CD14-positive monocyte (primary cell): ENCODE measurements around the gene FCHO2. TPM values are rescaled to one million over a fixed set of nuclear protein-coding genes. Genes with fewer than 3 reads are reported as not detected.

ENCODE experiments used
- DNase-seq, 3 donors: peaks; one replicate each; pipeline ENCODE4 v3.0.0-alpha.2; 2011 to 2022
- H2AFZ ChIP-seq: 2 replicates; pipeline ENCODE4 v1.6.0; 2012; ENCODE audit warnings: mild to moderate bottlenecking, low read depth, low read length, inconsistent platforms; ENCODE audit not compliant: insufficient read depth, poor library complexity, severe bottlenecking
- H3K27ac ChIP-seq, 2 donors: 1 replicate in 1 of 2; 2 replicates in 1 of 2; pipeline ENCODE4 v1.5.1; 2012 to 2013; ENCODE audit warnings: low read length in 2 of 2, control low read depth in 1 of 2, inconsistent platforms in 1 of 2, low read depth in 1 of 2, mild to moderate bottlenecking in 1 of 2
- H3K27me3 ChIP-seq, 2 donors: one replicate each; pipeline versions ENCODE4 v1.6.0 to v1.6.1; 2011 to 2013; ENCODE audit warnings: low read length in 2 of 2; ENCODE audit not compliant: control insufficient read depth in 2 of 2, insufficient read depth in 2 of 2
- H3K36me3 ChIP-seq, 2 donors: replicated peaks in 1 of 2; 1 replicate in 1 of 2; 2 replicates in 1 of 2; pipeline versions ENCODE4 v1.5.1 to v1.6.1; 2012 to 2013; ENCODE audit warnings: low read length in 2 of 2, control low read depth in 1 of 2, inconsistent platforms in 1 of 2, mild to moderate bottlenecking in 1 of 2; ENCODE audit not compliant: insufficient read depth in 2 of 2, control insufficient read depth in 1 of 2
- H3K4me1 ChIP-seq, 2 donors: 1 replicate in 1 of 2; 2 replicates in 1 of 2; pipeline versions ENCODE4 v1.5.1 to v1.6.1; 2012 to 2013; ENCODE audit warnings: low read length in 2 of 2, control low read depth in 1 of 2, inconsistent platforms in 1 of 2, mild to moderate bottlenecking in 1 of 2, moderate library complexity in 1 of 2; ENCODE audit not compliant: insufficient read depth in 2 of 2, control insufficient read depth in 1 of 2
- H3K4me2 ChIP-seq: replicated peaks from 2 replicates; pipeline ENCODE3; 2012; ENCODE audit warnings: low read length, moderate library complexity, mild to moderate bottlenecking; ENCODE audit not compliant: poor library complexity, severe bottlenecking; ENCODE audit errors: extremely low read depth
- H3K4me3 ChIP-seq, 3 experiments: fragments of 200-600 bp in 1 of 3; sonication (generic) in 1 of 3; replicated peaks in 1 of 3; 1 replicate in 2 of 3; 2 replicates in 1 of 3; pipeline ENCODE4 v1.5.1; 2011 to 2013; ENCODE audit warnings: low read length in 3 of 3, mild to moderate bottlenecking in 3 of 3, control low read depth in 2 of 3, low read depth in 2 of 3, inconsistent platforms in 1 of 3, moderate library complexity in 1 of 3
- H3K79me2 ChIP-seq: 2 replicates; pipeline ENCODE4 v1.6.0; 2012; ENCODE audit warnings: mild to moderate bottlenecking, control low read depth, inconsistent platforms, low read length, moderate library complexity; ENCODE audit not compliant: insufficient read depth
- H3K9ac ChIP-seq: 2 replicates; pipeline ENCODE4 v1.6.0; 2017; ENCODE audit warnings: low read length, mild to moderate bottlenecking; ENCODE audit not compliant: insufficient read depth, poor library complexity, severe bottlenecking
- H3K9me3 ChIP-seq, 2 donors: replicated peaks in 1 of 2; 1 replicate in 1 of 2; 2 replicates in 1 of 2; pipeline versions ENCODE4 v1.5.1 to v1.6.1; 2012 to 2013; ENCODE audit warnings: low read length in 2 of 2, control low read depth in 1 of 2; ENCODE audit not compliant: control insufficient read depth in 1 of 2, insufficient read depth in 1 of 2
- H4K20me1 ChIP-seq: 2 replicates; pipeline ENCODE4 v1.6.0; 2012; ENCODE audit warnings: mild to moderate bottlenecking, low read length, control low read depth, moderate library complexity; ENCODE audit not compliant: insufficient read depth
- H3K27ac Mint-ChIP-seq, 7 donors: one replicate each; pipeline ENCODE4 v1.8.0; 2020; ENCODE audit warnings: mild to moderate bottlenecking in 7 of 7, mixed read lengths in 7 of 7, moderate library complexity in 6 of 7, inconsistent platforms in 2 of 7
- H3K27me3 Mint-ChIP-seq, 3 donors: one replicate each; pipeline ENCODE4 v1.8.0; 2021 to 2022; ENCODE audit warnings: low read depth in 3 of 3, mild to moderate bottlenecking in 3 of 3, mixed read lengths in 3 of 3, moderate library complexity in 3 of 3, inconsistent platforms in 1 of 3
- H3K36me3 Mint-ChIP-seq, 2 donors: one replicate each; pipeline ENCODE4 v1.8.0; 2020; ENCODE audit warnings: mixed read lengths in 2 of 2, inconsistent platforms in 1 of 2, mild to moderate bottlenecking in 1 of 2
- H3K4me1 Mint-ChIP-seq: one replicate; pipeline ENCODE4 v1.8.0; 2020; ENCODE audit warnings: mild to moderate bottlenecking, mixed read lengths
- H3K4me3 Mint-ChIP-seq, 2 donors: one replicate each; pipeline ENCODE4 v1.8.0; 2020; ENCODE audit warnings: mild to moderate bottlenecking in 2 of 2, mixed read lengths in 2 of 2, moderate library complexity in 1 of 2
- H3K9me3 Mint-ChIP-seq, 7 donors: one replicate each; pipeline ENCODE4 v1.8.0; 2020 to 2022; ENCODE audit warnings: mixed read lengths in 7 of 7, mild to moderate bottlenecking in 6 of 7, moderate library complexity in 6 of 7, inconsistent platforms in 2 of 7
- WGBS: methylation state at CpG from one replicate; pipeline ENCODE4 v1.1.5; 2013; ENCODE audit warnings: missing lambda C conversion rate; ENCODE audit not compliant: insufficient coverage; 5-methylcytosine and 5-hydroxymethylcytosine counted together
- intact Hi-C, 2 donors: fragments of 100-400 bp; cut with micrococcal nuclease; formaldehyde crosslinking; loops; one replicate each; pipeline versions ENCODE4 v1.15.0 to v1.15.1; 2023
- polyA plus RNA-seq, 3 donors: library from polyadenylated mRNA; depleted of rRNA in 1 of 3; unstranded in 2 of 3; stranded (reverse) in 1 of 3; fragments of 300-500 nt in 2 of 3; fragments of >200 nt in 1 of 3; fragmentation: Illumina TruSeq in 2 of 3; gene quantifications; 1 replicate in 2 of 3; 2 replicates in 1 of 3; pipeline ENCODE4 v1.2.3, GENCODE V29; 2012 to 2021
- TF ChIP-seq, protein P1 (sequence below): fragments of 200-600 bp; IDR thresholded peaks from one replicate; pipeline ENCODE4 v1.8.0; 2022; ENCODE audit warnings: antibody characterized with exemption, mild to moderate bottlenecking

Gene FCHO2
- polyA plus RNA-seq, 3 donors, result 8.3 to 10.1 (median 9.9) TPM

DNA sequence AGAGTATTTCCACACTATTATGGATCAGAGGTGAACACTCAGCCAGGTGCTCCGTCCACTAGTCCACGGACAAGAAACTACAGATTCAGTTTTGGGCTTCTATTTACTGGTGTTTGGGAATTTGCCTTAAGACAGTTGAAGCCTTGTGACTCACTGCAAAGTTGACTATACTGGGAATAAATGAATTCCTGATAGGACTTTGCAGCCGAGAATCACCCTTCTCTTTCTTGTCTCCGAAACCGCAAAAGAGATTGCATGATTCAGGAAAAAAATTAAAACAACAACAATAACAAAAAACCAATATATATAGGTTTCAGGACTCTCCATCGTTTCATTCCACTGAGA is 165.2 kb downstream of the FCHO2 start:
- WGBS, result no CpG with 5 or more reads among the region's 6 CpGs
- Histone ChIP-seq H3K9me3 (peaks cover 0 to 12% of the 10 kb centered on the region in 2 donors), H3K4me2 (no peak overlapping the region), H3K79me2 (no peaks in the 10 kb centered on the region), H4K20me1 (no peaks in the 10 kb centered on the region), H3K27me3 (peaks cover 43 to 71% of the 10 kb centered on the region in 2 donors), H3K4me1 (no peaks in the 10 kb centered on the region), H2AFZ (no peak overlapping the region), H3K4me3 (no peak overlapping the region), H3K27ac (no peak overlapping the region), H3K36me3 (no peaks in the 10 kb centered on the region), H3K9ac (no peak overlapping the region)
- intact Hi-C loops, result no loop called here
- Mint-ChIP-seq H3K36me3 (peaks cover 0 to 3% of the 10 kb centered on the region in 2 donors), H3K4me1 (peaks cover 6% of the 10 kb centered on the region), H3K27me3 (peaks cover 68 to 92% (median 74%) of the 10 kb centered on the region in 3 donors), H3K4me3 (peak overlapping the region in 1 of 2 donors; percentile 81), H3K27ac (no peak overlapping the region), H3K9me3 (peaks cover 0 to 10% (median 2%) of the 10 kb centered on the region in 7 donors)
- no peak for DNase-seq
- TF ChIP-seq, protein P1, sequence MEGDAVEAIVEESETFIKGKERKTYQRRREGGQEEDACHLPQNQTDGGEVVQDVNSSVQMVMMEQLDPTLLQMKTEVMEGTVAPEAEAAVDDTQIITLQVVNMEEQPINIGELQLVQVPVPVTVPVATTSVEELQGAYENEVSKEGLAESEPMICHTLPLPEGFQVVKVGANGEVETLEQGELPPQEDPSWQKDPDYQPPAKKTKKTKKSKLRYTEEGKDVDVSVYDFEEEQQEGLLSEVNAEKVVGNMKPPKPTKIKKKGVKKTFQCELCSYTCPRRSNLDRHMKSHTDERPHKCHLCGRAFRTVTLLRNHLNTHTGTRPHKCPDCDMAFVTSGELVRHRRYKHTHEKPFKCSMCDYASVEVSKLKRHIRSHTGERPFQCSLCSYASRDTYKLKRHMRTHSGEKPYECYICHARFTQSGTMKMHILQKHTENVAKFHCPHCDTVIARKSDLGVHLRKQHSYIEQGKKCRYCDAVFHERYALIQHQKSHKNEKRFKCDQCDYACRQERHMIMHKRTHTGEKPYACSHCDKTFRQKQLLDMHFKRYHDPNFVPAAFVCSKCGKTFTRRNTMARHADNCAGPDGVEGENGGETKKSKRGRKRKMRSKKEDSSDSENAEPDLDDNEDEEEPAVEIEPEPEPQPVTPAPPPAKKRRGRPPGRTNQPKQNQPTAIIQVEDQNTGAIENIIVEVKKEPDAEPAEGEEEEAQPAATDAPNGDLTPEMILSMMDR, result no peak

DNA sequence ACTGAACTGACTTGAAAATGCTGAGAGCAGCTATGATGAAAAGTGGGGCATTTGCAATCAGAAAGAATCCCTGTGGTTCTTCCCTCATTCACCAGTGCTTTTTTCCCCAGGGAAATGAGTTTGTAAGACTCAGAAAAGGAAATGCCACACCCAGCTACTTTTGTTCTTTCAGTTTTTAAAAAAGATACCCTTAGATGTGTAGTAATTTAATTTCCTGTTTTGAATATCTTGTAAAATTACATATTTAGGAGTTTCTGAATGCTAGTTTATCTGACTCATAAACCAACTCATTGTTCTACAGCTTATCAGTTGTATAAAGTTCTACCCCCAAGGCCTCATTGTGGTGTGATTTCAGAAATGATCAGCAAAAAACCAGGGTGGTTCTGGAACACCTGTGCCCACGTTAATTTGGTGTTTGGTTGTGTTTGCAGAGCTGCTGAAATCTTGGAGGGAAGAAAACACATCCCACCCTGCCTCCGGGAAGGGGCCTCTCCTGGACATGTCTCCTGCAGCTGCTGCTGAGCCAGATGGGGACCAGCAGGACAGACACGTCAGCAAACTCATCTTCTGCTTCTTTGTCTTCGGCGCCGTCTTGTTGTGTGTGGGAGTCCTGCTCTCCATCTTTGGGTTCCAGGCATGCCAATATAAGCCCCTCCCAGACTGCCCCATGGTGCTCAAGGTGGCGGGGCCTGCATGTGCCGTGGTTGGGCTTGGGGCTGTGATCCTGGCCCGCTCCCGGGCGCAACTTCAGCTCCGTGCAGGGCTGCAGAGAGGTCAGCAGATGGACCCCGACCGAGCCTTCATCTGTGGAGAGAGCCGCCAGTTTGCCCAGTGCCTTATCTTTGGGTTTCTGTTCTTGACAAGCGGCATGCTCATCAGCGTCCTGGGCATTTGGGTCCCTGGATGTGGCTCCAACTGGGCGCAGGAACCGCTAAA is 167.3 kb downstream of the FCHO2 start:
- Mint-ChIP-seq H3K9me3 (peaks cover 0 to 7% (median 0%) of the 10 kb centered on the region in 7 donors), H3K36me3 (peaks cover 0 to 3% of the 10 kb centered on the region in 2 donors), H3K4me1 (peaks cover 6% of the 10 kb centered on the region), H3K4me3 (peak overlapping the region in 1 of 2 donors; percentile 55), H3K27ac (no peak overlapping the region), H3K27me3 (peaks cover 59 to 88% (median 76%) of the 10 kb centered on the region in 3 donors)
- H2AFZ ChIP-seq, result no peak overlapping the region
- TF ChIP-seq, protein P1, result no peak
- H3K79me2 ChIP-seq, result no peaks in the 10 kb centered on the region
- no peaks in the 10 kb centered on the region for H3K4me1 ChIP-seq
- DNase-seq, result no peak
- no peak overlapping the region for H3K4me3 ChIP-seq
- no peak overlapping the region for H3K4me2 ChIP-seq
- peaks cover 0 to 12% of the 10 kb centered on the region in 2 donors for H3K9me3 ChIP-seq
- H3K9ac ChIP-seq, result no peak overlapping the region
- intact Hi-C loops, result no loop called here
- no peaks in the 10 kb centered on the region for H3K36me3 ChIP-seq
- no peak overlapping the region for H3K27ac ChIP-seq
- 80% methylated on average over 18 of the region's 19 CpGs for WGBS
- H3K27me3 ChIP-seq, result peaks cover 41 to 67% of the 10 kb centered on the region in 2 donors
- H4K20me1 ChIP-seq, result no peaks in the 10 kb centered on the region
